H1 (cell line): ENCODE results near the gene OR8D2. TPM values are rescaled to one million over a fixed set of nuclear protein-coding genes. Genes with fewer than 3 reads are reported as not detected.

Experiments
- CTCF ChIA-PET: fragments of 300-600 bp; sonication (Branson Sonifier 250); formaldehyde crosslinking; loops from one replicate; lab custom pipeline; 2021; ENCODE audit not compliant: partially characterized antibody; lab: Charles Lee
- POLR2A ChIA-PET: fragments of 300-600 bp; sonication (Branson Sonifier 250); formaldehyde crosslinking; loops from one replicate; lab custom pipeline; 2021; ENCODE audit warnings: inconsistent platforms; ENCODE audit not compliant: partially characterized antibody; lab: Charles Lee
- DNase-seq, 2 experiments: peaks; one replicate each; pipeline versions ENCODE4 v3.0.0 to v3.0.0-alpha.2; 2010 to 2022; ENCODE audit warnings: low spot score in 2 of 2, low read depth in 1 of 2, mixed read lengths in 1 of 2
- FAIRE-seq: peaks from 2 replicates; lab custom pipeline; 2011; peaks lifted over from hg19 to GRCh38; lab: Jason Lieb, UNC
- H2AFZ ChIP-seq: 2 replicates; pipeline ENCODE4 v1.8.1; 2012; ENCODE audit warnings: low read length, inconsistent platforms
- H2AK5ac ChIP-seq: 2 replicates; pipeline ENCODE4 v1.6.1; 2013; ENCODE audit warnings: low read depth, low read length
- H2BK120ac ChIP-seq: replicated peaks from 2 replicates; pipeline ENCODE3; 2013; ENCODE audit warnings: low read depth, low read length, inconsistent platforms
- H2BK12ac ChIP-seq: 2 replicates; pipeline ENCODE4 v1.6.1; 2013; ENCODE audit warnings: low read depth, low read length
- H2BK15ac ChIP-seq: 2 replicates; pipeline ENCODE4 v1.6.1; 2013; ENCODE audit warnings: low read length
- H2BK20ac ChIP-seq: 2 replicates; pipeline ENCODE4 v1.6.1; 2013; ENCODE audit warnings: low read length
- H2BK5ac ChIP-seq: 2 replicates; pipeline ENCODE4 v1.6.1; 2013; ENCODE audit warnings: low read depth, low read length
- H3K14ac ChIP-seq: 2 replicates; pipeline ENCODE4 v1.6.1; 2013; ENCODE audit warnings: inconsistent platforms; ENCODE audit not compliant: insufficient read length
- H3K18ac ChIP-seq: 2 replicates; pipeline ENCODE4 v1.6.1; 2013; ENCODE audit warnings: low read length; ENCODE audit errors: extremely low read depth
- H3K23ac ChIP-seq: 2 replicates; pipeline ENCODE4 v1.6.1; 2013; ENCODE audit warnings: inconsistent platforms; ENCODE audit not compliant: insufficient read length
- H3K23me2 ChIP-seq: 2 replicates; pipeline ENCODE4 v1.6.1; 2013; ENCODE audit warnings: low read depth, low read length
- H3K27ac ChIP-seq: 2 replicates; pipeline ENCODE4 v1.6.1; 2011; ENCODE audit warnings: low read depth, low read length, inconsistent platforms
- H3K27me3 ChIP-seq, 4 experiments: replicated peaks in 1 of 4; 1 replicate in 1 of 4; 2 replicates in 3 of 4; pipeline versions ENCODE4 v1.6.1 to v1.8.1; 2011 to 2013; ENCODE audit warnings: low read length in 3 of 4, mild to moderate bottlenecking in 3 of 4, inconsistent platforms in 2 of 4, mixed read lengths in 2 of 4, moderate library complexity in 1 of 4; ENCODE audit not compliant: control insufficient read depth in 3 of 4, insufficient read depth in 3 of 4; ENCODE audit errors: extremely low read depth in 1 of 4
- H3K36me3 ChIP-seq, 4 experiments: 2 replicates each; pipeline versions ENCODE4 v1.6.1 to v1.8.1; 2011 to 2013; ENCODE audit warnings: mild to moderate bottlenecking in 4 of 4, low read length in 3 of 4, moderate library complexity in 2 of 4, control low read depth in 1 of 4, inconsistent platforms in 1 of 4; ENCODE audit not compliant: insufficient read depth in 4 of 4, control insufficient read depth in 2 of 4
- H3K4ac ChIP-seq: replicated peaks from 2 replicates; pipeline ENCODE3; 2013; ENCODE audit warnings: low read length, low read depth, mixed read lengths, inconsistent platforms; ENCODE audit not compliant: insufficient read length
- H3K4me1 ChIP-seq, 4 experiments: replicated peaks in 1 of 4; 1 replicate in 1 of 4; 2 replicates in 3 of 4; pipeline versions ENCODE4 v1.6.1 to v1.8.1; 2011 to 2013; ENCODE audit warnings: low read length in 3 of 4, inconsistent platforms in 2 of 4, mixed read lengths in 1 of 4; ENCODE audit not compliant: insufficient read depth in 4 of 4, control insufficient read depth in 3 of 4
- H3K4me2 ChIP-seq, 2 experiments: 2 replicates each; pipeline versions ENCODE4 v1.6.1 to v1.8.1; 2011 to 2013; ENCODE audit warnings: low read depth in 2 of 2, low read length in 2 of 2, control low read depth in 1 of 2, inconsistent platforms in 1 of 2, mild to moderate bottlenecking in 1 of 2; ENCODE audit not compliant: insufficient read depth in 1 of 2
- H3K4me3 ChIP-seq, 4 experiments: fragments of 200-600, 300-600 bp in 1 of 4; sonication (generic), shearing (Covaris generic), sonication (Bioruptor Twin) in 1 of 4; 2 replicates each; pipeline versions ENCODE4 v1.5.1 to v1.8.1; 2011 to 2016; ENCODE audit warnings: low read length in 4 of 4, low read depth in 3 of 4, control low read depth in 2 of 4, inconsistent platforms in 2 of 4, mild to moderate bottlenecking in 2 of 4, mixed read lengths in 1 of 4, moderate library complexity in 1 of 4; ENCODE audit not compliant: insufficient read depth in 2 of 4; ENCODE audit errors: extremely low read depth in 1 of 4
- H3K56ac ChIP-seq: replicated peaks from 2 replicates; pipeline ENCODE3; 2013; ENCODE audit warnings: low read depth, mild to moderate bottlenecking, mixed read lengths, low read length, inconsistent platforms; ENCODE audit not compliant: insufficient read length
- H3K79me1 ChIP-seq: 2 replicates; pipeline ENCODE4 v1.6.1; 2013; ENCODE audit warnings: low read depth, low read length, control low read depth
- H3K79me2 ChIP-seq, 2 experiments: 2 replicates each; pipeline versions ENCODE4 v1.6.1 to v1.8.1; 2012 to 2013; ENCODE audit warnings: low read length in 2 of 2, mild to moderate bottlenecking in 2 of 2, inconsistent platforms in 1 of 2; ENCODE audit not compliant: insufficient read depth in 2 of 2, control insufficient read depth in 1 of 2
- H3K9ac ChIP-seq, 4 experiments: replicated peaks in 1 of 4; 1 replicate in 1 of 4; 2 replicates in 3 of 4; pipeline versions ENCODE4 v1.6.1 to v1.8.1; 2011 to 2013; ENCODE audit warnings: low read depth in 3 of 4, low read length in 3 of 4, control low read depth in 2 of 4, mild to moderate bottlenecking in 2 of 4, moderate library complexity in 2 of 4, inconsistent platforms in 1 of 4; ENCODE audit errors: extremely low read depth in 1 of 4
- H3K9me3 ChIP-seq, 2 experiments: 2 replicates each; pipeline versions ENCODE4 v1.6.1 to v1.8.1; 2012 to 2013; ENCODE audit warnings: mild to moderate bottlenecking in 2 of 2, moderate library complexity in 2 of 2, control low read depth in 1 of 2, inconsistent platforms in 1 of 2, low read depth in 1 of 2, low read length in 1 of 2, mixed read lengths in 1 of 2; ENCODE audit not compliant: insufficient read depth in 2 of 2
- H4K20me1 ChIP-seq, 2 experiments: replicated peaks in 1 of 2; 2 replicates each; pipeline versions ENCODE3 to v1.8.1; 2011 to 2013; ENCODE audit warnings: inconsistent platforms in 2 of 2, low read length in 2 of 2, mild to moderate bottlenecking in 1 of 2; ENCODE audit not compliant: insufficient read depth in 2 of 2, control insufficient read depth in 1 of 2
- H4K5ac ChIP-seq: 2 replicates; pipeline ENCODE4 v1.6.1; 2013; ENCODE audit warnings: low read length, low read depth, mixed read lengths, inconsistent platforms; ENCODE audit not compliant: insufficient read length
- H4K8ac ChIP-seq: 2 replicates; pipeline ENCODE4 v1.8.0; 2013; ENCODE audit warnings: mild to moderate bottlenecking, moderate library complexity, low read length, inconsistent platforms; ENCODE audit not compliant: insufficient read depth; ENCODE audit errors: extremely low read depth
- H4K91ac ChIP-seq: replicated peaks from 2 replicates; pipeline ENCODE3; 2013; ENCODE audit warnings: low read length, mixed read lengths, inconsistent platforms; ENCODE audit not compliant: insufficient read length
- ATF3 ChIP-seq: IDR thresholded peaks from 2 replicates; pipeline ENCODE4 v1.6.1; 2011; ENCODE audit warnings: low read depth, mild to moderate bottlenecking, low read length; ENCODE audit not compliant: insufficient read depth
- CREB1 ChIP-seq: IDR thresholded peaks from 2 replicates; pipeline ENCODE4 v1.6.1; 2012; ENCODE audit warnings: inconsistent platforms
- CTBP2 ChIP-seq: IDR thresholded peaks from 2 replicates; pipeline ENCODE4 v1.7.0; 2011; ENCODE audit warnings: borderline replicate concordance, mild to moderate bottlenecking, moderate library complexity, mixed read lengths, low read length; ENCODE audit not compliant: insufficient read depth, insufficient read length
- MAFK ChIP-seq: IDR thresholded peaks from 2 replicates; pipeline ENCODE4 v1.6.1; 2012; ENCODE audit warnings: low read depth, mild to moderate bottlenecking, improper control_type of control experiment, low read length
- MAX ChIP-seq: IDR thresholded peaks from 2 replicates; pipeline ENCODE4 v1.6.1; 2012; ENCODE audit warnings: inconsistent platforms
- PHF8 ChIP-seq: fragments of 200-600 bp; sonication (generic); conservative IDR thresholded peaks from 2 replicates; pipeline ENCODE4 v1.7.1; 2012; ENCODE audit warnings: low read depth, mild to moderate bottlenecking, inconsistent platforms, low read length, moderate library complexity
- POLR2AphosphoS5 ChIP-seq: IDR thresholded peaks from 2 replicates; pipeline ENCODE4 v1.6.1; 2011; ENCODE audit warnings: low read depth, low read length
- POU5F1 ChIP-seq: IDR thresholded peaks from 2 replicates; pipeline ENCODE4 v1.6.1; 2011; ENCODE audit warnings: low read depth, mild to moderate bottlenecking, low read length, moderate library complexity
- RXRA ChIP-seq: IDR thresholded peaks from 2 replicates; pipeline ENCODE4 v1.6.1; 2011; ENCODE audit warnings: low read depth, mild to moderate bottlenecking, low read length, moderate library complexity; ENCODE audit not compliant: insufficient read depth
- SIX5 ChIP-seq: IDR thresholded peaks from 2 replicates; pipeline ENCODE4 v1.6.1; 2011; ENCODE audit warnings: mild to moderate bottlenecking, low read depth, low read length
- SRF ChIP-seq: IDR thresholded peaks from 2 replicates; pipeline ENCODE4 v1.6.1; 2011; ENCODE audit warnings: mild to moderate bottlenecking, low read depth, low read length, moderate library complexity
- TAF1 ChIP-seq: IDR thresholded peaks from 2 replicates; pipeline ENCODE4 v1.6.1; 2011; ENCODE audit warnings: mild to moderate bottlenecking, low read depth, low read length
- TBP ChIP-seq: IDR thresholded peaks from 2 replicates; pipeline ENCODE4 v1.6.1; 2011; ENCODE audit warnings: low read depth, low read length, improper control_type of control experiment
- TEAD4 ChIP-seq: IDR thresholded peaks from 2 replicates; pipeline ENCODE4 v1.6.1; 2012; ENCODE audit warnings: low read depth, low read length, inconsistent platforms, mixed read lengths
- WGBS, 2 experiments: shearing (Covaris generic) in 1 of 2; methylation state at CpG; one replicate each; pipeline versions ENCODE4 v1.1.6 to v1.1.7; 2013 to 2015; ENCODE audit warnings: low lambda C conversion rate in 2 of 2, mixed read lengths in 2 of 2, inconsistent platforms in 1 of 2, low coverage in 1 of 2, missing lambda C conversion rate in 1 of 2; ENCODE audit not compliant: insufficient replicate concordance in 2 of 2, insufficient coverage in 1 of 2, insufficient read length in 1 of 2; ENCODE audit errors: extremely low coverage in 1 of 2, missing lambda C conversion rate in 1 of 2; 5-methylcytosine and 5-hydroxymethylcytosine counted together
- polyA plus RNA-seq, 7 experiments: library from polyadenylated mRNA; depleted of rRNA in 3 of 7; stranded (reverse) in 5 of 7; unstranded in 2 of 7; fragments of >200 nt in 5 of 7; fragments of 200-250 nt in 2 of 7; gene quantifications; 1 replicate in 5 of 7; 2 replicates in 1 of 7; 4 replicates in 1 of 7; pipeline versions ENCODE4 v1.2.1 to v1.2.3, GENCODE V29; 2011 to 2013; ENCODE audit warnings: missing spikeins in 2 of 7, mixed read lengths in 2 of 7
- total RNA-seq: library from RNA; stranded (reverse); fragmentation: NEBNext Ultra II Directional; extraction: Animal tissue kit (Norgen Biotek cat#: 25700); gene quantifications from 2 replicates; pipeline ENCODE4 v1.2.1, GENCODE V29; 2021

Gene OR8D2
- total and polyA plus RNA-seq, 2 of the 8 experiments (the other 6 are each of a cell fraction or from before 2014, with no cell fraction given): not detected

- H2AFZ ChIP-seq: no peak overlapping the region
- H3K4ac ChIP-seq: no peak overlapping the region
- H3K18ac ChIP-seq: no peak overlapping the region
- WGBS, 2 experiments: 44% methylated on average over 2 of the region's 2 CpGs; no CpG with 5 or more reads in 1 of the 2 experiments
- no peak overlapping the region for H3K4me2 ChIP-seq
- no peak overlapping the region for H3K27ac ChIP-seq
- no peak overlapping the region for H3K9ac ChIP-seq
- DNase-seq (no peak), FAIRE-seq (no peak)
- no peak overlapping the region for H3K4me3 ChIP-seq
- H2BK12ac ChIP-seq: no peak overlapping the region
- H3K27me3 ChIP-seq: no peaks in the 10 kb centered on the region
- peaks cover 0 to 3% (median 0%) of the 10 kb centered on the region in 4 experiments; a peak in 1 of 7 replicates for H3K4me1 ChIP-seq
- ChIA-PET POLR2A (interaction anchor here (1.0 kb wide), 1 partner anchor 149 kb away, joined by 3 read pairs; no protein-coding TSS in a partner anchor), CTCF (interaction anchor here (0.7 to 2.5 kb wide), 9 partner anchors 23 to 209 kb away, joined by 3 to 13 read pairs (median 5); partner anchors contain the start of genes OR8G5 and VWA5A)
- H4K8ac ChIP-seq: no peak overlapping the region
- H3K14ac ChIP-seq: no peak overlapping the region
- no peak overlapping the region for H2BK15ac ChIP-seq
- no peak overlapping the region for H3K23ac ChIP-seq
- no peaks in the 10 kb centered on the region for H3K23me2 ChIP-seq
- no peak overlapping the region for H2BK5ac ChIP-seq
- no peaks in the 10 kb centered on the region for H3K9me3 ChIP-seq
- H2BK20ac ChIP-seq: no peak overlapping the region
- no peak overlapping the region for H3K56ac ChIP-seq
- H3K79me1 ChIP-seq: no peaks in the 10 kb centered on the region
- H2BK120ac ChIP-seq: no peak overlapping the region
- no peak overlapping the region for H4K5ac ChIP-seq
- H3K36me3 ChIP-seq: no peaks in the 10 kb centered on the region
- no peak overlapping the region for H2AK5ac ChIP-seq
- H3K79me2 ChIP-seq: no peaks in the 10 kb centered on the region
- no peaks in the 10 kb centered on the region for H4K20me1 ChIP-seq
- H4K91ac ChIP-seq: no peak overlapping the region
- TF ChIP-seq ATF3: no peak
- TF ChIP-seq POU5F1: no peak
- no peak for TF ChIP-seq TAF1
- TF ChIP-seq CREB1: no peak
- no peak for TF ChIP-seq MAX
- no peak for TF ChIP-seq SIX5
- no peak for TF ChIP-seq POLR2AphosphoS5
- no peak for TF ChIP-seq CTBP2
- no peak for TF ChIP-seq TBP
- TF ChIP-seq RXRA: no peak
- no peak for TF ChIP-seq PHF8
- TF ChIP-seq MAFK: no peak
- TF ChIP-seq SRF: no peak
- no peak for TF ChIP-seq TEAD4
These were observed 41.7 kb downstream of the OR8D2 start for GRCh38 chr11:124278261-124278660.
